NCI-H1930 (cell line): ENCODE data around the gene LRRN4.
"Not testable (repeated sequence)": the region's sequence is repeated elsewhere in the genome, so short reads cannot be mapped to it uniquely, and the experiment has no call there.

ENCODE experiments used
- DNase-seq, 2 experiments: peaks; one replicate each; lab custom pipeline; 2025; lab: John Stamatoyannopoulos, UW

Gene LRRN4

GRCh38 chr20:6058684-6059295 lies 4.9 kb upstream of the LRRN4 start:
- peak in 1 of 2 experiments; percentile 48 for DNase-seq

- DNase-seq: no peak
These were observed 3.8 kb upstream of the LRRN4 start for GRCh38 chr20:6057691-6058090.

DNA sequence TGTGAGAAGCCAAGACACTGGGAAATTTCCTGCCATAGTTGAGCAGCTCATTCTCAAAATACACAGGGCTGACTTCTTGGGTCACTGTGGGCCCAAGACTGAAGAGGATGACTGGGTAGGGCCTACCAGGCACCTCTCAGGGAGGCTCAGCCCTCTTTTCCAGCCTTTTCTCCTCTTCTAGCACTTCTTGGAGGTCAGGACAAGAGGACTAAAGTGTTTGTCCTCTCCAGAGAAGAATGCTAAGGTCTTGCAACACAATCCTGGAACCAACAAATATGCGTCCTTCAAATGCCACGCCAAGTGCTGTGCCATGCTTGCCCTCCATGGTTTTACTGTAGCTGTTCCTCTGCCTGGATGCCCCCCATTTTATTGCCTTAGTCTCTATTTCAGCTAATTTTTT lies 3.3 kb upstream of the LRRN4 start:
- no peak for DNase-seq

DNA sequence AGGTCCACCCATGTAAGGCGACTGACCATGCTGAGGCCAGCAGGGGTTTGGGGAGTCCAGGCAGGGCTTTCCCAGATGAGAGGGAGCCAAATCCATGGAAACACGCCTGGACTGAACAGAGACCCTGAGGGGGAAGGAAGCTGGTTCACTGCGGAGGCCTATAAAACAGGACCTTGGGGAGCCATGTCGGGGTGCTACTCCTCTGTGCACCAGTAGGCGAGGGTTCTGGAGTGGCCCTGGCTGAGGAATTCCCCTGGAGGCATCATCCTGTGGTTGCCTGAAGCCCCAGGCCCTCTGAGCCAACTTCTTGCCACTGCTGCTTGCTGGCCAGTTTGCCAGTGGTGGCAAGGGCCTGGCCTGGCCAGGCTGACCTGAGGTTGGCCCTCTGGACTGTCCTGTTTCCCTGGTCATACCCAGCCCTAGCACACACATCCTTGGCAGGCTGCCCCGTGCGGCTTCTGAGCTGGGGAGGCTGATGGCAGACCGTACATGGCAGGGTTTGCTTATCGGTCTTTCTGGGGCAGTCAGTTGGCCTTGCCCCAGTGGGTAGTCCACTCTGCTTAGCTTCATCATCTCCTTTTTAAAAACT lies 2.2 kb upstream of the LRRN4 start:
- no peak for DNase-seq

GRCh38 chr20:6055161-6055783 lies 1.4 kb upstream of the LRRN4 start:
- DNase-seq: no peak

DNA sequence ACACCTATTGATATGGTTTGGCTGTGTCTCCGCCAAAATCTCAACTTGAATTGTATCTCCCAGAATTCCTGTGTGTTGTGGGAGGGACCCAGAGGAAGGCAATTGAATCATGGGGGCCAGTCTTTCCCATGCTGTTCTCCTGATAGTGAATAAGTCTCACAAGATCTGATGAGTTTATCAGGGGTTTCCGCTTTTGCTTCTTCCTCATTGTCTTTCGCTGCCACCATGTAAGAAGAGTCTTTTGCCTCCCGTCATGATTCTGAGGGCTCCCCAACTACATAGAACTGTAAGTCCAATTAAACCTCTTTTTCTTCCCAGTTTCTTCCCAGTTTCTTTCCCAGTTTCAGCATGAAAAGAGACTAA lies 810 bp upstream of the LRRN4 start:
- DNase-seq: not testable (repeated sequence)

DNA sequence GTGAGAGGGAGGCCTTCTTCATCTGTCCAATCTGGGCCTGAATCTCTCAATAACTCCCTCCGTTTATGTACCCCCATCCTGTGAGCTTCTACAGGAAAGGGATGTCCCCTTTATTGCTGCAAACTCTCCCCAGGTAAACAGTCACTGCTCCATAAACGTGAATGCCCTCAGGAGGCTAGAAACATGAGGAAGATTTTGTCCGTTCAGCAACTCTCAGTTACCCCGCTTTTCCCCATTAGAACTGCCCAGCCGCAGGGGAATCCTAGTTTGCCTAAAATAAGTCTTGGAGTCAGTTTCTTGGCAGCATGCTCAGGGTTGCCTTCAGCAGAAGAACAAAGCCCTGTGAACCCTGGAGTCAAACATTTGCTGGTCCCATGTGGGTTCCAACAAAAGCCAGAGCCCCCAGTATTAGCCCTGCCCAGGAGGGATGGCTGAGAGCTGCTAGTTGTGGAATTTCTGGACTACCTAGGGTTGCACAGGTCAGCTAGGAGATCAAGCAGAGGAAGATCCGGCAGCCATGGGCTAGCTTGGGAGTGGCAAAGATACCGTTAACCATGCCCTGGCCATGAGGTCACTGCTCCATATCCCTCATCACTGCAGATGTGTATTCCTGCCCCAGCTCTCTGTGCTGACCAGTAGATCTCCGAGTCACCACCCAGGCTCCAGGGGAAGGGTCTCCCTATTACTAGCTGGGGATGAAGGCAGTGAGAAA lies 640 bp downstream of the LRRN4 start:
- DNase-seq: no peak

GRCh38 chr20:6051505-6051904 lies 2.4 kb downstream of the LRRN4 start:
- no peak for DNase-seq

DNA sequence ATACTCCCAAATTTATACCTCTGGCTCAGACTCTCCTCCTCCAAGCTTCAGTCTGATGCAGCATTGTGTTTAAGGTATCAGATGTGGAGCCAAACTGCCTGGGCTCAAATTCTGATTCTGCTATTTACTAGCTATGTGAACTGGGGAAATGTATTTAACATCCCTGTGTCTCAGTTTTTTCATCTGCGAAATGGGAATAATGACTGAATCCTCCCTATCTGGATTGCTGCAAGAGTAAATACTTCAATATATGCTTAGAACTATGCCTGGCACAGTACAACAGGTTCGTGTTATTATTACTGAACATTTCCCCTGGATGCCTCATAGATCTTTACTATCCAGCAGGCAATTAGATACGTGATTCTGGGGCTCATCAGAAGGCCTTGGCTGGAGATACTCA lies 5.5 kb downstream of the LRRN4 start:
- no peak for DNase-seq

DNA sequence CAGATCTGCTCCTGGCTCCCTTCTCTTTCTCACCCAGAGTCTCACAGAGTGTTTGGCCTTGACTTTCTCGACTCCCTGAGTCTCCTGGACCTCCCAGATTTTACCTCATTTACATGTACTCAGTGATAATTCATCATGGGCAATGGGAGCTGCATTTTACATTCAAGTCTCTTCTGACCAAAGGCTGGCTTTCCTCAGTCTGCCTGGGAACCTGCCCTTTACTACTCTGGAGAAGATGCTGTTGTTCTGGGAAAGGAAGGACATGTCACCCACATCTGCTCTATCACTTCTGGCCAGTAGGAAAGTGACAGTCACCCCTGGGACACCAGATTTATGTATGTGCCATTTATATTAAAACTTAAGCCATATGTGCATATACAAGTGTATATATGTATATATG lies 7.4 kb downstream of the LRRN4 start:
- no peak for DNase-seq

DNA sequence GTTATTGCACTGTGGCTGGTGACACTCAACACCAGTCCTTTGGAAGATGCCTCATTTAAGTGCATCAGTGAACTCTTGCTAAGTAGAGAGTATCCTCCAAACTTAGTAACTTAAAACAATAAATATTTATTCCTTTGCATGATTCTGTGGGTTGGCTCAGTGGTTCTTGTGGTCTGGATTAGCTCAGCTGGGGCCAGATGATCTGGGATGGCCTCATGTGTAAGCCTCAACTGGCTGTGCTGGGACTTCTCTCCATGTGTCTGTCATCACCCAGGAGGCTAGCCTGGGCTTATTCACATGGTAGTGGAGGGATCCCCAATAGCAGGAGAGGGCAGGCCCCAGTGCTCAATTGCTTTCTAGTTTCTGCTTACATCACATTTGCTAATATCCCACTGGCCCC lies 8.3 kb downstream of the LRRN4 start:
- no peak for DNase-seq

GRCh38 chr20:6044115-6044514 lies 9.7 kb downstream of the LRRN4 start:
- DNase-seq: no peak

GRCh38 chr20:6041808-6042265 lies 12.0 kb downstream of the LRRN4 start:
- DNase-seq: no peak

DNA sequence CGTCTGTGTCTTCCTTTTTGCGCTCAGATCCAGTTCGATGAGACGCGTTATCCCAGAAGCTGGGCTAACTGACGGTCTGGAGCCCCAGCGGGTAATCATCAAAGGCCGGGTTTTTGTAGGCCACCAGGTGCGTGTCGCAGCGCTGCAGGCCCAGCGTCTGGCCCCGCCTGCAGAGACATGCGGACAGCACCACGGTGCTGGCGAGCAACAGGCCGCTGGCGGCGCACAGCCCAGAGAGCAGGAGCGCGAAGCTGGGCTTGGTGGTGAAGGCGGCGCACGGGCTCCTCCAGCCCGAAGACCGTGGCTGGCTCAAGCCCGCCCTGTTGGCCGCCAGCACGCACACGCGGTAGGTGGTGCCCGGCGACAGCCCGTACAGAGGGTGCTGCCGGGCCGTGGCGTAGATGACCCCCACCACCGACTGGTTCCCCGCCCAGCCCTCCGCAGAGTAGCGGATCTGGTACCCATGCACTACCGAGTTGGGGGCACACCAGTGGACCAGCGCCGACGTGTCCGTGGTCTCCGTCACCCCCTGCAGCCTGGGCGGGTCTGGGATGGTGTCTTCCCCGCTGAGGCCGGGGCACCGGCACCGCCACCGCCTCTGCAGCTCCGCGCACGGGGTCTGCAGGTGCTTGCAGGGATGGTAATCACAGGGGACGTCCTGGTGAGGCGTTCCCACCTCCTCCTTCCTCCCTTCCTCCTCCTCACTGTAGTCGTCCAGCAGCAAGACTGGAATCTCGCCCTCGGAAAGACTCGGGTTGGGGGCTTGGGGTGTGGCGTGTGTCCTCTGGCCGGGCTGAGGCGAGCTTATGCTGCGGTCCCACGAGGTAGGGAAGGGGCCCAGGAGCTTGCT lies 12.7 kb downstream of the LRRN4 start:
- no peak for DNase-seq

- no peak for DNase-seq
These were observed 13.3 kb downstream of the LRRN4 start for GRCh38 chr20:6040540-6040939.

- DNase-seq: no peak
These were observed 14.1 kb downstream of the LRRN4 start for GRCh38 chr20:6039766-6040165.

DNA sequence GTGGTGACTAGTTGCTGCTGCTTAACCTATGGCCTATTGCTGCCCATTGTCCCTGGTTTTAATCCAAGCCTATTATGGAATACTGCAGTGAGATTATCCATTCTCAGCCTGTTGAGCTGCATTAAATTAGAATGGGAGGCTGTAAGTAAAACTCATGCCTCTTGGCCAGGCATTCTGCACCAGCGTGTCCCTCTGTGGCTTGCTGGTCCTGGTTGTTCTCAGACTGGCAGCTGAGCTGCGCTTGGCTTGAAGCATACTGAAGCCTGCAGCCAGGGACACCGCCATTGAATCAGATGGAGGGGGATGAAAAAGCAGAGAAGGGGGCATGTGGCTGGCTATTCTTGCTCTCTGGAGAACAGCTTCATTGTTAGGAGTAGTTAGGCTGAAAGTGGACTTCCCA lies 15.6 kb downstream of the LRRN4 start:
- no peak for DNase-seq

DNA sequence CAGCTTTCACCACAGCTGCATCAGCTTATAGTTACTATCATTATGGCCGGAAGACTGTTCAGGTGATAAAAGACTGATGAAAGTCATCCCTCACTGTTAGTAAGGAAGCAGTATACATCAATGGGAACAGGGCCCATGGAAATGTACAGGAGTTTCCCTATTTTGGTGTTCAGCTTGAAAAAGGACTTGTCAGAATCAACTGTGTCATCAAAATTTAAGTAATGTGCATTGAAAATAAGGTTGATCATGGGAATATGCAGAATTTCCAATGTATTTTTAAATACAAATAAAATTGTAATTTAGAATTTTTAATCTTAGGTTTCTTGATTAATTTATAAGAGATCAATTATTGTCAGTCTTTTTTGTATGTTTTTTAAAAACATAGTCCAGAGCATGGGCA lies 16.8 kb downstream of the LRRN4 start:
- DNase-seq: no peak

- DNase-seq: no peak
These were observed 17.6 kb downstream of the LRRN4 start for GRCh38 chr20:6036213-6036612.

DNA sequence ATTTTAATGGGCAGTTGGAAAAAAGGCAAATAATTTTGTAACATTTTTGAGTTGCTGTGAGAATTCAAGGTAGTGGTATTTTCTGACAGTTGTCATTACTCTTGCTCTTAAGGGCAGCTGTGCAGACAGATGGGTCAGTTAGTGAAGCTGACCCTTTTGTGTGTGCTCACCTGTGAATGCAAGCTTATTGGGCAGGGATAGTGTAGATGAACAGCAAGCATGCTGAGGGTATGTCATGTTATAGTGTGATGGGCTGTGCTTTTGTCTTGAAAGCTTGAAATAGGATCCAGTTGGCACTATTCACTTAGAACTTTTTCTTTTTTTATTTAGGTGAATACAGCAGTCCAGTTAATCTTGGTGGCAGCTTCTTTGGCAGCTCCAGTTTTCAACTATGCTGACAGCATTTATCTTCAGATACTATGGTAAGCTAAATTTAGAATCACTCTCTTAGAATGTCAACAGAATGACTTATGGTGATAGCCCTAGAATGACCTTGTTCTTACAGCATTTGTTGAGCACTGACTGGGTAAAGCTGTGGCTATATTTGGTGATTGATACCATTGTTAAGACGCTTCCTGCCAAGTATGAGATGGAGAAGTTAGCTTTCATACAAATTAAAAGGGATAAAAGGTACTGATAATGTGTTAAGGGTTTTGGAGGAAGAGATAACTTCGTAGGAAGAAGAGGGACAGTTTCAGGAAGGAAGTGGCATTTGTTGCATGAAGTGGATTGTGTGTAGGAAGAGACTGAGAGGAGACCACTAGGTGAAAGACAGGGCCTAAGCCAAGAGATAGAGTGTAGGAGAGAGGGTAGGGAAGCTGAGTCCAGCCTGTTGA lies 19.5 kb downstream of the LRRN4 start:
- DNase-seq: no peak

GRCh38 chr20:6032907-6033306 lies 21.0 kb downstream of the LRRN4 start:
- DNase-seq: not testable (repeated sequence)
